Neural cell (in vitro differentiated cells): Measurements from ENCODE around the gene CFB. TPM values are rescaled to one million over a fixed set of nuclear protein-coding genes. Genes with fewer than 3 reads are reported as not detected.
"Not testable (repeated sequence)": the region's sequence is repeated elsewhere in the genome, so short reads cannot be mapped to it uniquely, and the experiment has no call there.

Source experiments
- H2AFZ ChIP-seq: fragments of 200-600, 300-800 bp; sonication (generic), shearing (Covaris generic); 2 replicates; pipeline ENCODE4 v1.6.0; 2014; ENCODE audit warnings: low read depth, mild to moderate bottlenecking, antibody characterized with exemption, low read length, moderate library complexity
- H3F3A ChIP-seq: fragments of 200-600 bp; shearing (Covaris generic); 2 replicates; pipeline ENCODE4 v1.6.1; 2016; ENCODE audit warnings: mild to moderate bottlenecking, moderate library complexity, mixed read lengths, antibody characterized with exemption, low read length; ENCODE audit not compliant: insufficient read depth, poor library complexity, severe bottlenecking
- H3K27ac ChIP-seq: fragments of 200-600, 300-800 bp; sonication (generic), shearing (Covaris generic); 2 replicates; pipeline ENCODE4 v1.5.1; 2014; ENCODE audit warnings: mild to moderate bottlenecking, low read length, moderate library complexity
- H3K27me3 ChIP-seq: fragments of 300-800, 200-600 bp; sonication (generic), shearing (Covaris generic); 2 replicates; pipeline ENCODE4 v1.6.0; 2014; ENCODE audit warnings: mild to moderate bottlenecking, low read depth, low read length, moderate library complexity; ENCODE audit not compliant: insufficient read depth
- H3K36me3 ChIP-seq: fragments of 300-800, 200-600 bp; sonication (generic), shearing (Covaris generic); 2 replicates; pipeline ENCODE4 v1.5.1; 2014; ENCODE audit warnings: mild to moderate bottlenecking, antibody characterized with exemption, low read length, moderate library complexity; ENCODE audit not compliant: insufficient read depth
- H3K4me2 ChIP-seq: fragments of 300-800, 200-600 bp; sonication (generic), shearing (Covaris generic); 2 replicates; pipeline ENCODE4 v1.6.0; 2014; ENCODE audit warnings: mild to moderate bottlenecking, low read length
- H3K4me3 ChIP-seq: fragments of 300-800, 200-600 bp; sonication (generic), shearing (Covaris generic); 2 replicates; pipeline ENCODE4 v1.5.1; 2014; ENCODE audit warnings: mild to moderate bottlenecking, low read length, moderate library complexity
- H3K79me2 ChIP-seq: fragments of 200-600 bp; shearing (Covaris generic); replicated peaks from 2 replicates; pipeline ENCODE4 v1.6.0; 2014; ENCODE audit warnings: mild to moderate bottlenecking, low read length, moderate library complexity; ENCODE audit not compliant: insufficient read depth
- H3K9ac ChIP-seq: fragments of 300-800, 200-600 bp; sonication (generic), shearing (Covaris generic); 2 replicates; pipeline ENCODE4 v1.6.1; 2016; ENCODE audit warnings: mild to moderate bottlenecking, low read length, mixed read lengths
- H3K9me2 ChIP-seq: fragments of 200-600 bp; shearing (Covaris generic); 2 replicates; pipeline ENCODE4 v1.6.1; 2016; ENCODE audit warnings: mild to moderate bottlenecking, low read length, mixed read lengths; ENCODE audit not compliant: insufficient read depth
- H3K9me3 ChIP-seq: fragments of 200-600, 300-800 bp; sonication (generic), shearing (Covaris generic); 2 replicates; pipeline ENCODE4 v1.6.1; 2016; ENCODE audit warnings: mild to moderate bottlenecking, mixed run types, low read length, moderate library complexity, mixed read lengths
- H4K20me1 ChIP-seq: fragments of 200-600 bp; shearing (Covaris generic); 2 replicates; pipeline ENCODE4 v1.6.1; 2016; ENCODE audit warnings: mild to moderate bottlenecking, mixed run types; ENCODE audit not compliant: insufficient read depth
- CTCF ChIP-seq: fragments of 450-650 bp; IDR thresholded peaks from 2 replicates; pipeline ENCODE4 v1.5.1; 2014; ENCODE audit warnings: antibody characterized with exemption, mild to moderate bottlenecking, moderate library complexity; ENCODE audit not compliant: poor library complexity, severe bottlenecking
- EP300 ChIP-seq: fragments of 450-650 bp; conservative IDR thresholded peaks from 2 replicates; pipeline ENCODE4 v1.6.1; 2014; ENCODE audit warnings: antibody characterized with exemption, mild to moderate bottlenecking, moderate library complexity; ENCODE audit not compliant: poor library complexity, severe bottlenecking
- EZH2 ChIP-seq: fragments of 200-600, 300-800 bp; shearing (Covaris generic), sonication (generic); IDR thresholded peaks from 2 replicates; pipeline ENCODE4 v1.6.1; 2014; ENCODE audit warnings: antibody characterized with exemption, low read length, borderline replicate concordance, mild to moderate bottlenecking; ENCODE audit not compliant: insufficient read depth, poor library complexity, severe bottlenecking
- MXI1 ChIP-seq: fragments of 450-650 bp; conservative IDR thresholded peaks from 2 replicates; pipeline ENCODE4 v1.6.1; 2014; ENCODE audit warnings: antibody characterized with exemption, mild to moderate bottlenecking; ENCODE audit not compliant: poor library complexity, severe bottlenecking
- POLR2AphosphoS5 ChIP-seq: IDR thresholded peaks from 2 replicates; pipeline ENCODE4 v1.6.1; 2012
- RAD21 ChIP-seq: fragments of 450-650 bp; conservative IDR thresholded peaks from 2 replicates; pipeline ENCODE4 v1.6.1; 2014; ENCODE audit warnings: antibody characterized with exemption, mild to moderate bottlenecking, moderate library complexity
- REST ChIP-seq: IDR thresholded peaks from 2 replicates; pipeline ENCODE4 v1.6.1; 2012; ENCODE audit warnings: borderline replicate concordance
- SMC3 ChIP-seq: fragments of 450-650 bp; conservative IDR thresholded peaks from 2 replicates; pipeline ENCODE4 v1.6.1; 2014; ENCODE audit warnings: antibody characterized with exemption, mild to moderate bottlenecking, moderate library complexity; ENCODE audit not compliant: poor library complexity
- TAF1 ChIP-seq: IDR thresholded peaks from 2 replicates; pipeline ENCODE4 v1.6.1; 2012; ENCODE audit warnings: low read depth
- polyA plus RNA-seq: library from polyadenylated mRNA; depleted of rRNA; stranded (reverse); fragments of >200 nt; gene quantifications from 2 replicates; pipeline ENCODE4 v1.2.3, GENCODE V29; 2014

CFB gene
- polyA plus RNA-seq, 1 donor from 2014 or later = 0.97 TPM

GRCh38 chr6:31903957-31904356 lies 41.9 kb upstream of the CFB start (continued):
- TF ChIP-seq MXI1 (no peak), EP300 (no peak), SMC3 (no peak), TAF1 (no peak)

- H3K27me3 ChIP-seq = no peaks in the 10 kb centered on the region
- H3K9me3 ChIP-seq = no peaks in the 10 kb centered on the region
- no peak overlapping the region for H2AFZ ChIP-seq
- TF ChIP-seq TAF1 (no peak), REST (no peak), POLR2AphosphoS5 (no peak), CTCF (no peak), EZH2 (no peak), SMC3 (no peak), EP300 (no peak), MXI1 (no peak), RAD21 (no peak)
- no peaks in the 10 kb centered on the region for H3K9me2 ChIP-seq
- no peak overlapping the region for H3K9ac ChIP-seq
- no peak overlapping the region for H3K4me2 ChIP-seq
- H3K4me3 ChIP-seq = no peak overlapping the region
- no peaks in the 10 kb centered on the region for H3K36me3 ChIP-seq
- peaks cover 4% of the 10 kb centered on the region for H3F3A ChIP-seq
- H4K20me1 ChIP-seq = no peaks in the 10 kb centered on the region
- no peak overlapping the region for H3K27ac ChIP-seq
- H3K79me2 ChIP-seq = peaks cover 4% of the 10 kb centered on the region
Observed at GRCh38 chr6:31905041-31905440, 40.9 kb upstream of the CFB start.

GRCh38 chr6:31906122-31906521 lies 39.8 kb upstream of the CFB start:
- Histone ChIP-seq H3K4me2 (no peak overlapping the region), H3K9me2 (no peaks in the 10 kb centered on the region), H3F3A (peaks cover 4% of the 10 kb centered on the region), H3K36me3 (no peaks in the 10 kb centered on the region), H4K20me1 (no peaks in the 10 kb centered on the region), H3K27me3 (no peaks in the 10 kb centered on the region), H2AFZ (no peak overlapping the region), H3K79me2 (peaks cover 3% of the 10 kb centered on the region), H3K27ac (no peak overlapping the region), H3K4me3 (no peak overlapping the region), H3K9ac (no peak overlapping the region), H3K9me3 (no peaks in the 10 kb centered on the region)
- TF ChIP-seq REST (no peak), EZH2 (no peak), MXI1 (no peak), POLR2AphosphoS5 (no peak), EP300 (no peak)

- not testable (repeated sequence) for H3K79me2 ChIP-seq, H2AFZ ChIP-seq, H3K4me2 ChIP-seq, H3K9me2 ChIP-seq, H3K36me3 ChIP-seq, H3K9me3 ChIP-seq, H3K9ac ChIP-seq, H3K27ac ChIP-seq, H4K20me1 ChIP-seq, H3K4me3 ChIP-seq, H3K27me3 ChIP-seq, H3F3A ChIP-seq
Observed at GRCh38 chr6:31906727-31907126, 39.2 kb upstream of the CFB start.
